ENCODE measurements around the gene DNPEP. TPM values are rescaled to one million over a fixed set of nuclear protein-coding genes. Genes with fewer than 3 reads are reported as not detected.

The DNPEP gene
- total RNA-seq, 4 donors from 2014 or later = 45.0 to 98.5 (median 54.1) TPM

- no peak for TF ChIP-seq CTCF (IDR thresholded peaks at IDR 0.05; ENCODE audit: low read depth)
Measured at GRCh38 chr2:219404954-219405353, 17.2 kb upstream of the DNPEP start.

DNA sequence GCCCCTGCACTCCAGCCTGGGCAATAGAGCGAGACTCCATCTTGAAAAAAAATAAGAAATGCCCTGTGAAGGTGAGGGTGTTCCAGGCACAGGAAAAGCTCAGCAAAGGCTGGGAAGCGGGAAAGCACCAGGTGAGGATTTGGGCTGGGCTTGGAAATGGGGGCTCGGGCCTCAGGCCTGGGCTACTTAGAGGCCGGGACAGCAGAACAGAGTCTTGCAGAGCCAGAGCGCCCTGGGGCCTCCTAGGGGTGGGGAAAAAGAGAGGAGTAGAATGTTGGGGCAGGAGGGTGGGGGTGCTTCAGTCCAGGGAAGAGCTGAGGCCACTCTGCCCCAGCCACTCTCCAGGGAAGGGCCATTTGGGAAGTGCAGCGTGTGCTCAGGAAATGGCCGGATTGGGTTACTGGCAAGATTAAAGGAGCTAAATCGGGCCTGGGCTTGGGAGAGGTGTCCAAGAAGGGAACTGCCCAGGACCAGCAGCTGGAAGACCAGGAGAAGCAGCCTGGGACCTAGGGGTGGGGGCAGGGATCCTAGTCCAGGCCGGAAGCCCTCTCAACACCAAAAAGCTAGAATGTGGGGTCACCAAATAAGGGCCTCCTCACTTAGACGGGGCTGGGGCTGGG, 16.7 kb upstream of the DNPEP start:
- no peak for TF ChIP-seq CTCF (IDR thresholded peaks at IDR 0.05; ENCODE audit: low read depth)

GRCh38 chr2:219403861-219404260, 16.1 kb upstream of the DNPEP start:
- TF ChIP-seq CTCF (IDR thresholded peaks at IDR 0.05; ENCODE audit: low read depth) = no peak

DNA sequence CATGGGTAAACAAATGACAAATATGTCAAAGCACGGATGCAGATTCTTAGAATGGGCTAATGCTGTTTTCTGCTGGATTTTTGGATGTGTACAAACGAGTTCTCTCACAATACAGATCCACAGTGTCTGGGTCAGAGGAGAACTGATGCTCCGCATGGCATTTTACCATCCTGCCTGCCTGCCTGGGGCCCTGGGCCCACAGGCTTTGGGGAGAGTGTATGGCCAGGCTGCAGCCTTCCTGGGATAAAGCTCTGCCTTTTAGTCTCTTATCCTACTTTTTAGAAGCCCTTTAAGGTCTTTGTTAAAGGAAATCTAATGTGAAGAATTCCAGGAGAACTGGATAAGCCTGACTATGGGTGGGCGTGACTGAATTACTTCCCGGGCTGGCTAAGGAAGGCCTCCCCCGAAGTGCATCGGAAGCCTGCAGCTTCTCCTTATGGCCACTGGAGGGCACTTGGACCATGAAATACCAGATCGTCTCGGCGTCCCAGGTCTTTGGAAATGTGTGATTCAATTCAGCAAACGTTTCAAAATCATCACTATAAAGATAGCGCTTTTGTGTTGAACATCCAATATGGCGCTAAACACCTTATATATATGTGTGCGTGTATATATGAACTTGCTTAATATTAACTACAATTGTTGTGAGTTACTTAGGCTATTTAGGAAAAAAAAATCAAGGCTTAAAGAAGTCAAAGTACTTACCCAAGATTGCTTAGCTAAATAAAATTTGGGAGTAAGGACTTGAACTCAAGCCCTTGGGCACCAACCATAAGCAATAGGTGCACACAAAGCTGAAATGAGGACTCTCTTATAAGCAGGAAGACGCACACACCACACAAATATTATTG, 15.2 kb upstream of the DNPEP start:
- TF ChIP-seq CTCF (IDR thresholded peaks at IDR 0.05; ENCODE audit: low read depth) = no peak

DNA sequence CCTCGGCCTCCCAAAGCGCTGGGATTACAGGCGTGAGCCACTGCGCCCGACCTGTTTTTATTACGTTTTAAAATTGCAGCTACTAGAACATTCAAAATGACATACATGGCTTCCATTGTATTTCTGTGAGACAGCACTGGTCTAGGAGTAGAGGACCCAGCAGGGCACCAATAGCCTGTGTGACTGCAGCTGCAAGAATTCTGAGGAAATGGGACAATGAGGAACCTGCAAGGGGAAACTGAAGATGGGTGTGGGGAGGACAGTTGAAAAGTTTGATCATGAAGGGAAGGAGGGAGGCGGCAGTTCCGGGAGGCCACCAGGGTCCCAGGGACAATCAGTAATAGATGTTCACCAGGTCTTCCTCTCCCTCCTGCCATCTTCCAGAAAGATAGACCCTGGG, 13.9 kb upstream of the DNPEP start:
- no peak for TF ChIP-seq CTCF (IDR thresholded peaks at IDR 0.05; ENCODE audit: low read depth)

GRCh38 chr2:219400562-219400961, 12.8 kb upstream of the DNPEP start:
- TF ChIP-seq CTCF (IDR thresholded peaks at IDR 0.05; ENCODE audit: low read depth) = no peak

- TF ChIP-seq CTCF (IDR thresholded peaks at IDR 0.05; ENCODE audit: low read depth) = no peak
Measured at GRCh38 chr2:219399716-219400478, 12.2 kb upstream of the DNPEP start.
